Measurements from ENCODE around the gene FXR2.
"Not testable (repeated sequence)": the region's sequence is repeated elsewhere in the genome, so short reads cannot be mapped to it uniquely, and the experiment has no call there.

Gene FXR2

GRCh38 chr17:7611635-7612293 lies 2.9 kb downstream of the FXR2 start:
- H3K36me3 ChIP-seq (ENCODE audit: low read length): no peaks in the 10 kb centered on the region
- no peaks in the 10 kb centered on the region for H3K9me3 ChIP-seq (ENCODE audit: insufficient read depth, low read length)
- H4K20me1 ChIP-seq (ENCODE audit: low read depth, low read length): no peaks in the 10 kb centered on the region
- no peaks in the 10 kb centered on the region for H3K27me3 ChIP-seq (ENCODE audit: low read length)
- no peaks in the 10 kb centered on the region for H3K9me2 ChIP-seq (replicated peaks; ENCODE audit: insufficient read depth, low read length)
- H3F3A ChIP-seq (ENCODE audit: insufficient read depth): no peaks in the 10 kb centered on the region
- H3K4me3 ChIP-seq (ENCODE audit: insufficient read depth, low read length, poor library complexity, severe bottlenecking): no peak overlapping the region
- H2AFZ ChIP-seq (ENCODE audit: low read depth, low read length, severe bottlenecking): no peak overlapping the region
- no peak for TF ChIP-seq CTCF (IDR thresholded peaks at IDR 0.05; ENCODE audit: insufficient read depth, low read length, poor library complexity, severe bottlenecking)
- no peak for TF ChIP-seq EZH2phosphoT487 (conservative IDR thresholded peaks at IDR 0.05; ENCODE audit: low read length)
- no peak overlapping the region for H3K9ac ChIP-seq (ENCODE audit: low read length)
- peaks cover 54% of the 10 kb centered on the region for H3K79me2 ChIP-seq (ENCODE audit: insufficient read depth, low read length)
- peak overlapping the region; percentile 7 for H3K4me2 ChIP-seq (ENCODE audit: low read depth, low read length, poor library complexity, severe bottlenecking)
- no peak overlapping the region for H3K27ac ChIP-seq (ENCODE audit: low read depth, low read length)

- no peaks in the 10 kb centered on the region for H3K9me3 ChIP-seq (ENCODE audit: insufficient read depth, low read length)
- H3K9me2 ChIP-seq (replicated peaks; ENCODE audit: insufficient read depth, low read length): no peaks in the 10 kb centered on the region
- no peaks in the 10 kb centered on the region for H4K20me1 ChIP-seq (ENCODE audit: low read depth, low read length)
- H3K36me3 ChIP-seq (ENCODE audit: low read length): no peaks in the 10 kb centered on the region
- TF ChIP-seq CTCF (IDR thresholded peaks at IDR 0.05; ENCODE audit: insufficient read depth, low read length, poor library complexity, severe bottlenecking): no peak
- no peak for TF ChIP-seq EZH2phosphoT487 (conservative IDR thresholded peaks at IDR 0.05; ENCODE audit: low read length)
- no peaks in the 10 kb centered on the region for H3F3A ChIP-seq (ENCODE audit: insufficient read depth)
- no peak overlapping the region for H3K9ac ChIP-seq (ENCODE audit: low read length)
- no peak overlapping the region for H3K27ac ChIP-seq (ENCODE audit: low read depth, low read length)
- no peaks in the 10 kb centered on the region for H3K27me3 ChIP-seq (ENCODE audit: low read length)
- no peak overlapping the region for H3K4me3 ChIP-seq (ENCODE audit: insufficient read depth, low read length, poor library complexity, severe bottlenecking)
- no peak overlapping the region for H3K4me2 ChIP-seq (ENCODE audit: low read depth, low read length, poor library complexity, severe bottlenecking)
- H3K79me2 ChIP-seq (ENCODE audit: insufficient read depth, low read length): peaks cover 54% of the 10 kb centered on the region
- no peak overlapping the region for H2AFZ ChIP-seq (ENCODE audit: low read depth, low read length, severe bottlenecking)
Measured at GRCh38 chr17:7610641-7611040, 4.1 kb downstream of the FXR2 start.

- no peaks in the 10 kb centered on the region for H4K20me1 ChIP-seq (ENCODE audit: low read depth, low read length)
- no peak for TF ChIP-seq EZH2phosphoT487 (conservative IDR thresholded peaks at IDR 0.05; ENCODE audit: low read length)
- no peak for TF ChIP-seq CTCF (IDR thresholded peaks at IDR 0.05; ENCODE audit: insufficient read depth, low read length, poor library complexity, severe bottlenecking)
- H3K4me2 ChIP-seq (ENCODE audit: low read depth, low read length, poor library complexity, severe bottlenecking): no peak overlapping the region
- H3K27me3 ChIP-seq (ENCODE audit: low read length): no peaks in the 10 kb centered on the region
- H3K27ac ChIP-seq (ENCODE audit: low read depth, low read length): no peak overlapping the region
- no peaks in the 10 kb centered on the region for H3K9me3 ChIP-seq (ENCODE audit: insufficient read depth, low read length)
- H2AFZ ChIP-seq (ENCODE audit: low read depth, low read length, severe bottlenecking): no peak overlapping the region
- no peak overlapping the region for H3K9ac ChIP-seq (ENCODE audit: low read length)
- no peaks in the 10 kb centered on the region for H3F3A ChIP-seq (ENCODE audit: insufficient read depth)
- H3K4me3 ChIP-seq (ENCODE audit: insufficient read depth, low read length, poor library complexity, severe bottlenecking): no peak overlapping the region
- peaks cover under 1% of the 10 kb centered on the region; the same call in 1 of the 2 replicates for H3K36me3 ChIP-seq (ENCODE audit: low read length)
- H3K9me2 ChIP-seq (replicated peaks; ENCODE audit: insufficient read depth, low read length): no peaks in the 10 kb centered on the region
- H3K79me2 ChIP-seq (ENCODE audit: insufficient read depth, low read length): peaks cover 24% of the 10 kb centered on the region
Measured at GRCh38 chr17:7606280-7606679, 8.4 kb downstream of the FXR2 start.

- H2AFZ ChIP-seq (ENCODE audit: low read depth, low read length, severe bottlenecking); H3K79me2 ChIP-seq (ENCODE audit: insufficient read depth, low read length); H3K9me2 ChIP-seq (replicated peaks; ENCODE audit: insufficient read depth, low read length); H3K4me2 ChIP-seq (ENCODE audit: low read depth, low read length, poor library complexity, severe bottlenecking); H3K9me3 ChIP-seq (ENCODE audit: insufficient read depth, low read length); H3F3A ChIP-seq (ENCODE audit: insufficient read depth); H3K4me3 ChIP-seq (ENCODE audit: insufficient read depth, low read length, poor library complexity, severe bottlenecking); H3K27me3 ChIP-seq (ENCODE audit: low read length); H3K27ac ChIP-seq (ENCODE audit: low read depth, low read length); H4K20me1 ChIP-seq (ENCODE audit: low read depth, low read length); H3K9ac ChIP-seq (ENCODE audit: low read length): not testable (repeated sequence)
- H3K36me3 ChIP-seq (ENCODE audit: low read length): peaks cover 14% of the 10 kb centered on the region; the same call in 1 of the 2 replicates
Measured at GRCh38 chr17:7597561-7597960, 17.1 kb downstream of the FXR2 start.
